NCI-H2227 treated with DMSO at 0.1 percent for 48 hours (cell line): Measurements from ENCODE around the gene ICE1.

ENCODE experiments used
- DNase-seq: peaks from one replicate; lab custom pipeline; 2025; lab: John Stamatoyannopoulos, UW

Gene ICE1

DNA sequence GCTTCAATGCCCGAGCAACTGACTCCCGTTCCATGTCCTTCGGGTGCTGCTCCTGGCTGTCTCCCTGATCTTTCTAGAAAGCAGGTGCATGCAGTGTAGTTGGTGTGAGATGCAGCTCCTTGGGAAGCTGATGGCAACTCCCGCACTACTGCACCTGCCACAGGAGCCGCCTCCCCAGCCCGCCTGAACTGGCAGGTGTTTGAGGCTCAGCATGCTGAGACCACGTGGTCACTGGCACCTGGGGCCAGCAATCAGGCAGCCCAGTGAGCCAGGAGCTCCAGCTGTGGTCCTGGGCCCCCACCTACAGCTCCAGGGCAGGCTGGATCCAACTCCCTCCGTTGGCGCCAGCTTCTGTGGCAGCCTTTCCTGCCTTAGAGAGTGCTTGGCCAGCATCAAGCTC is 111.5 kb downstream of the ICE1 start:
- DNase-seq, result no peak

DNA sequence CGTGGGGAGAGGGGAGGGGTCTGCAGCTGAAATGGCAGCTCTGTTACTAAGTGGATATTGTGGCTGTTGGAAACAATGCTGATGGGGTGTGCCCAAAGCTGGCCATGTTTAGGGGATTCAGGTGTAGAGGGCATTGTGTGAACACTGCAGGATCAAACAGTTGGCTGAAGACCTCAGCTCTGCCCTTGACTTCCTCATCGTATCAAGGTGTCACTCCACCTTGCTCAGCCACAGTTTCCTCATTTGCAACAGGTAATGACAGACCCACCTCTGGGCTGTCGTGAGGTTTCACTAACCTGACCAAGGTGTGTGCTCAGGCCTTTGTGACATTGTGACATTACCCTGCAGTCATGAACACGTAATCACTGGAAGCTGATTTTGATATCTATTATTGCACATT is 111.9 kb downstream of the ICE1 start:
- no peak for DNase-seq

DNA sequence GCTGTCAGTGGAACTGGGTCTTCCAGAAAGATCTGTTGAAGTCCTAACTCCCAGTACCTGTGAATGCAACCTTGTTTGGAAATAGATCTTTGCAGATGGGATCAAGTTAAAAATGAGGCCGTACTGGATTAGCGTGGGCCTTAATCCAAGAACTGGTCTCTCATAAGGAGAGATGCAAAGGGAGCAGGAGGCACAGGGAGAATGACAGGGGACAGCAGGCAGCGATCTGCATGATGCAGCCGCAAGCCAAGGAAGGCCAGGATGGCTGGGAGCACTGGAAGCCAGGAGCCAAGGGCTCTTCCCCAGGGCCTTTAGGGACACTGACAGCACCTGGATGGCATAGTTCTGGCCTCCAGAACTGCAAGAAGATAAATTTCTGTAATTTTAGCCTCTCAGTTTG is 114.4 kb downstream of the ICE1 start:
- DNase-seq, result no peak

DNA sequence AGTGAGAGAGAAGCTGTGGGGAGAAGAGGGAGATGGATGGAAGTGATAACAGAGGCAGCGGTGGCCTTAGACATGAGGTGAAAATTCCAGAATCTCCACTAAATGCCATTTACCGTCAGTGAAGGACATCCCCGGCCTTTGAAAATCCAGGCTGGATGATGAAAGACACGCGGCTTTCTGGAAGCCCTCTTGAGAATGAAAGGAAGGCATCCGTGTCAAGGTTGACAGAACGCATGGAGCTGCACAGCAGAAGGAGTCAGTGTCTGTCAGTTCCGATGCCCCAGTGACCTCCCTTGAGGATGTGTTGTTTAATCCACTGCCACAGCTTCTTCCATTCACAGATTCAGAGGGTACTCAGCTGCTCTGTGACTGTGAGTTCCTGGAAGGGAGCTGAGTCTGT is 114.9 kb downstream of the ICE1 start:
- no peak for DNase-seq

DNA sequence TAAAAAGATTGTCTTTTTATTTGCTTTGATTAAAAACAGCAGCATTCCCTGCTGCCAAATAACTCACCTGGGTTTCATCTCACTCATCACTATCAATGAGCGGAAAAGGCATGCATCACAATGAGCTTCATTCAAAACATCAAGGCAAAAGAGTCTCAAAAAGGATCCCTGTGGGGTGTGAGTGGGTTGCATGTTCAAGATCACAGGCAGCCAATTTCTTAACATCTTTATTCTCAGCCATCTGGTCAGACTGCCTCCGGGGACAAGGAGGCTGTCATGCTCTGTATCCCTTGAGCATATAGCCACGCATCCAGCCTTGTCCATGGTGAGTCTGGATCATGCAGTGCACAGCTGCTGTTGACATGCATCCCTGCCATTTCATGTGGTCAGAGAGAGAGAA is 117.1 kb downstream of the ICE1 start:
- no peak for DNase-seq
